HepG2 (cell line): Measurements from ENCODE around the gene CFAP61. TPM values are rescaled to one million over a fixed set of nuclear protein-coding genes. Genes with fewer than 3 reads are reported as not detected.

Source experiments
- ATAC-seq: fragments of 200-7000 bp; cut with Tn5 transposase; 3 replicates; pipeline ENCODE4 v1.9.1; 2020; ENCODE audit warnings: mild to moderate bottlenecking, moderate library complexity
- BruUV-seq: library from RNA; stranded (reverse); fragments of 400-500 nt; replicated peaks from 2 replicates; lab custom pipeline; 2021; lab: Mats Ljungman, UMichigan
- CTCF ChIA-PET: fragments of 300-600 bp; formaldehyde crosslinking; extraction: SDS; loops from one replicate; lab custom pipeline; 2021; ENCODE audit warnings: low total read pairs, inconsistent platforms, low intra/inter-chr PET ratio; lab: Yijun Ruan, JAX
- POLR2A ChIA-PET: fragments of 350-600 bp; sonication (Branson Sonifier 250); formaldehyde crosslinking; loops from one replicate; lab custom pipeline; 2020; ENCODE audit warnings: antibody characterized with exemption, inconsistent platforms; lab: Yijun Ruan, JAX
- DNase-seq: peaks from one replicate; pipeline ENCODE4 v3.0.0-alpha.2; 2015; ENCODE audit warnings: low spot score
- FAIRE-seq: peaks from 3 replicates; lab custom pipeline; 2011; peaks lifted over from hg19 to GRCh38; lab: Jason Lieb, UNC
- H2AFZ ChIP-seq: one replicate; pipeline ENCODE4 v1.6.1; 2011; ENCODE audit warnings: low read length, inconsistent platforms
- H3K27ac ChIP-seq: fragments of 300-600 bp; 3 replicates; pipeline ENCODE4 v1.8.0; 2011; ENCODE audit warnings: mixed run types, mild to moderate bottlenecking, mixed read lengths, low read length, inconsistent platforms; ENCODE audit not compliant: insufficient read depth; ENCODE audit errors: extremely low read length
- H3K27me3 ChIP-seq, 2 experiments: fragments of 200-600 bp in 1 of 2; 2 replicates in 1 of 2; 3 replicates in 1 of 2; pipeline versions ENCODE4 v1.6.0 to v1.8.0; 2011; ENCODE audit warnings: low read length in 2 of 2, mild to moderate bottlenecking in 2 of 2, moderate library complexity in 2 of 2, inconsistent platforms in 1 of 2; ENCODE audit not compliant: insufficient read depth in 2 of 2, control insufficient read depth in 1 of 2
- H3K36me3 ChIP-seq, 2 experiments: fragments of 200-600 bp in 1 of 2; replicated peaks in 1 of 2; 2 replicates in 1 of 2; 3 replicates in 1 of 2; pipeline versions ENCODE4 v1.5.1 to v1.8.0; 2011; ENCODE audit warnings: low read length in 2 of 2, inconsistent platforms in 1 of 2; ENCODE audit not compliant: insufficient read depth in 2 of 2, control insufficient read depth in 1 of 2
- H3K4me1 ChIP-seq: 2 replicates; pipeline ENCODE4 v1.5.1; 2012; ENCODE audit warnings: low read length, inconsistent platforms; ENCODE audit not compliant: insufficient read depth
- H3K4me2 ChIP-seq: 2 replicates; pipeline ENCODE4 v1.6.0; 2011; ENCODE audit warnings: low read depth, low read length, inconsistent platforms
- H3K4me3 ChIP-seq, 3 experiments: fragments of 200-600 bp in 1 of 3; sonication (generic), shearing (Covaris generic) in 1 of 3; replicated peaks in 1 of 3; 2 replicates each; pipeline ENCODE4 v1.5.1; 2011 to 2016; ENCODE audit warnings: low read length in 3 of 3, inconsistent platforms in 2 of 3, low read depth in 2 of 3, mild to moderate bottlenecking in 2 of 3, control low read depth in 1 of 3, mixed read lengths in 1 of 3; ENCODE audit not compliant: insufficient read depth in 1 of 3
- H3K79me2 ChIP-seq: one replicate; pipeline ENCODE4 v1.6.1; 2011; ENCODE audit warnings: low read length, inconsistent platforms; ENCODE audit not compliant: insufficient read depth
- H3K9ac ChIP-seq: 2 replicates; pipeline ENCODE4 v1.6.0; 2011; ENCODE audit warnings: mild to moderate bottlenecking, low read depth, low read length, inconsistent platforms; ENCODE audit not compliant: insufficient read depth
- H3K9me3 ChIP-seq: 2 replicates; pipeline ENCODE4 v1.5.1; 2012; ENCODE audit warnings: mild to moderate bottlenecking, low read length
- H4K20me1 ChIP-seq: 2 replicates; pipeline ENCODE4 v1.6.0; 2011; ENCODE audit warnings: inconsistent platforms, mild to moderate bottlenecking, low read length, moderate library complexity; ENCODE audit not compliant: insufficient read depth
- CREB3 ChIP-seq: sonication (generic); formaldehyde crosslinking; IDR thresholded peaks from 2 replicates; pipeline ENCODE4 v1.5.0; 2020; ENCODE audit warnings: missing genetic modification reagents
- FOXJ3 ChIP-seq: sonication (generic); formaldehyde crosslinking; IDR thresholded peaks from 2 replicates; pipeline ENCODE4 v1.4.0; 2020; ENCODE audit warnings: missing genetic modification reagents, mild to moderate bottlenecking, borderline replicate concordance
- GTF3A ChIP-seq: sonication (generic); formaldehyde crosslinking; conservative IDR thresholded peaks from 2 replicates; pipeline ENCODE4 v1.4.0; 2020; ENCODE audit warnings: mild to moderate bottlenecking, missing genetic modification reagents
- MIER2 ChIP-seq: IDR thresholded peaks from 2 replicates; pipeline ENCODE4 v1.6.1; 2016; ENCODE audit warnings: missing biosample characterization, missing genetic modification reagents
- SMYD3 ChIP-seq: sonication (generic); formaldehyde crosslinking; IDR thresholded peaks from 2 replicates; pipeline ENCODE4 v1.8.1; 2023; ENCODE audit warnings: mild to moderate bottlenecking, missing genetic modification reagents
- ZFP36L1 ChIP-seq: sonication (generic); formaldehyde crosslinking; IDR thresholded peaks from 2 replicates; pipeline ENCODE4 v1.8.0; 2022; ENCODE audit warnings: mild to moderate bottlenecking, missing genetic modification reagents, moderate library complexity
- ZNF264 ChIP-seq: sonication (generic); formaldehyde crosslinking; IDR thresholded peaks from 2 replicates; pipeline ENCODE4 v1.4.0; 2020; ENCODE audit warnings: missing genetic modification reagents
- ZNF547 ChIP-seq: sonication (generic); formaldehyde crosslinking; IDR thresholded peaks from 2 replicates; pipeline ENCODE4 v1.5.1; 2020; ENCODE audit warnings: mild to moderate bottlenecking, missing genetic modification reagents
- WGBS: methylation state at CpG from one replicate; pipeline ENCODE4 v1.1.6; 2017; ENCODE audit warnings: low lambda C conversion rate; 5-methylcytosine and 5-hydroxymethylcytosine counted together
- in situ Hi-C: cut with HindIII; loops from 2 replicates; pipeline ENCODE4 v1.10.0; 2017; ENCODE audit warnings: low pct_unique_long_range_greater_than_20kb; ENCODE audit not compliant: extremely low pct_ligation_motif_present
- intact Hi-C: fragments of 100-400 bp; cut with micrococcal nuclease; formaldehyde crosslinking; loops from one replicate; pipeline ENCODE4 v1.10.0; 2022; ENCODE audit not compliant: unreplicated experiment
- polyA plus RNA-seq, 8 experiments: library from polyadenylated mRNA; depleted of rRNA in 3 of 8; stranded (reverse) in 7 of 8; unstranded in 1 of 8; fragments of >200 nt; fragmentation: Illumina TruSeq in 4 of 8; extraction: Trizol in 4 of 8; gene quantifications; 2 replicates each; pipeline versions ENCODE4 v1.2.1 to v1.2.3, GENCODE V29; 2011 to 2016; ENCODE audit warnings: low read depth in 4 of 8, missing spikeins in 1 of 8, mixed read lengths in 1 of 8; ENCODE audit not compliant: insufficient read depth in 1 of 8
- total RNA-seq, 5 experiments: library from RNA; depleted of rRNA; stranded (reverse); fragments of >200 nt; fragmentation: Illumina TruSeq; extraction: Trizol; gene quantifications; 2 replicates each; pipeline ENCODE4 v1.2.3, GENCODE V29; 2016; ENCODE audit warnings: low read depth in 1 of 5
- TF ChIP-seq, protein P1 (sequence below): sonication (generic); formaldehyde crosslinking; IDR thresholded peaks from 2 replicates; pipeline ENCODE4 v1.4.0; 2020; ENCODE audit warnings: mild to moderate bottlenecking, missing genetic modification reagents
- TF ChIP-seq, protein P2 (sequence below): sonication (generic); formaldehyde crosslinking; IDR thresholded peaks from 2 replicates; pipeline ENCODE4 v1.4.0; 2020; ENCODE audit warnings: mild to moderate bottlenecking, missing genetic modification reagents
- TF ChIP-seq, protein P3 (sequence below): sonication (generic); formaldehyde crosslinking; IDR thresholded peaks from 2 replicates; pipeline ENCODE4 v1.4.0; 2020; ENCODE audit warnings: missing genetic modification reagents, low read depth, mild to moderate bottlenecking, borderline replicate concordance

CFAP61 gene
- total and polyA plus RNA-seq, 2 of the 13 experiments (the other 11 are each of a cell fraction or from before 2014, with no cell fraction given) = 0.27 TPM; not detected in 1

DNA sequence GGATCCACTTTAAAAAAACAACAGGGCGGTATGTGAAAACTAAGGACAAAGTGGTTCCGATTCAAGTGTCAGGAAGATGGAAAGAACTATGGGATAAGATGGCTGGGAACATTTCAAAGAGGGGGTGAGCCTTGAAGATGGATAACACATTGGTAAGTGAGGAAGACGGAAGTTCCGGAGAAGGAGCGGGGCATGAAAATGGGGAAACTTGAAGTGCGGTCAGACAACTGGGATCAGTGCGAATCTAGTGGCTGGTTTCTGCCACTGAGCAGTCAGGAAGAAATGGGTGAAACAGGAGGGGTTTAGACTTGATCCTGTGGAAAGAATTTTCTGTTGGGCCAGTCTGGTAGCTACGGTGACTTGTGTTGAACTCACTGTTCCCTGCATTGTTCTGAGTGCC lies 34.0 kb upstream of the CFAP61 start:
- WGBS = 85% methylated on average over 8 of the region's 8 CpGs
- FAIRE-seq (no peak), ATAC-seq (no peak), DNase-seq (no peak)
- BruUV-seq = TSS peak; percentile 73
- H3K27me3 ChIP-seq = no peaks in the 10 kb centered on the region; a peak in 1 of 5 replicates
- peak overlapping the region; percentile 92 for H3K9ac ChIP-seq
- H3K4me3 ChIP-seq = peak overlapping the region; percentile 72 to 95 (median 82)
- peaks cover 6 to 29% of the 10 kb centered on the region in 2 experiments for H3K36me3 ChIP-seq
- H3K9me3 ChIP-seq = no peaks in the 10 kb centered on the region
- CTCF ChIA-PET = no interaction called here
- POLR2A ChIA-PET = interaction anchor here (1.5 to 4.2 kb wide), 6 partner anchors 8 to 34 kb away, joined by 3 to 53 read pairs (median 8); partner anchors contain the start of genes CFAP61 and CRNKL1
- peaks cover 64% of the 10 kb centered on the region for H3K4me1 ChIP-seq
- H2AFZ ChIP-seq = no peak overlapping the region
- intact Hi-C loops = no loop called here
- peaks cover 5% of the 10 kb centered on the region for H4K20me1 ChIP-seq
- peaks cover 60% of the 10 kb centered on the region for H3K79me2 ChIP-seq
- in situ Hi-C loops = no loop called here
- TF ChIP-seq GTF3A (CRISPR knock-in tag) (0 out of 2 replicates have a peak, but pooled peaks have one; percentile 38), FOXJ3 (CRISPR knock-in tag) (0 out of 2 replicates have a peak, but pooled peaks have one; percentile 9), ZNF264 (CRISPR knock-in tag) (peak; percentile 12; the same call in 1 of the 2 replicates), ZNF547 (CRISPR knock-in tag) (no peak), CREB3 (CRISPR knock-in tag) (0 out of 2 replicates have a peak, but pooled peaks have one; percentile 29), ZFP36L1 (CRISPR knock-in tag) (0 out of 2 replicates have a peak, but pooled peaks have one; percentile 57), SMYD3 (CRISPR knock-in tag) (0 out of 2 replicates have a peak, but pooled peaks have one; percentile 31), MIER2 (CRISPR knock-in tag) (no peak)
- TF ChIP-seq, protein P1, sequence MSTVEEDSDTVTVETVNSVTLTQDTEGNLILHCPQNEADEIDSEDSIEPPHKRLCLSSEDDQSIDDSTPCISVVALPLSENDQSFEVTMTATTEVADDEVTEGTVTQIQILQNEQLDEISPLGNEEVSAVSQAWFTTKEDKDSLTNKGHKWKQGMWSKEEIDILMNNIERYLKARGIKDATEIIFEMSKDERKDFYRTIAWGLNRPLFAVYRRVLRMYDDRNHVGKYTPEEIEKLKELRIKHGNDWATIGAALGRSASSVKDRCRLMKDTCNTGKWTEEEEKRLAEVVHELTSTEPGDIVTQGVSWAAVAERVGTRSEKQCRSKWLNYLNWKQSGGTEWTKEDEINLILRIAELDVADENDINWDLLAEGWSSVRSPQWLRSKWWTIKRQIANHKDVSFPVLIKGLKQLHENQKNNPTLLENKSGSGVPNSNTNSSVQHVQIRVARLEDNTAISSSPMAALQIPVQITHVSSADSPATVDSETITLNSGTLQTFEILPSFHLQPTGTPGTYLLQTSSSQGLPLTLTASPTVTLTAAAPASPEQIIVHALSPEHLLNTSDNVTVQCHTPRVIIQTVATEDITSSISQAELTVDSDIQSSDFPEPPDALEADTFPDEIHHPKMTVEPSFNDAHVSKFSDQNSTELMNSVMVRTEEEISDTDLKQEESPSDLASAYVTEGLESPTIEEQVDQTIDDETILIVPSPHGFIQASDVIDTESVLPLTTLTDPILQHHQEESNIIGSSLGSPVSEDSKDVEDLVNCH (CRISPR knock-in tag) = 0 out of 2 replicates have a peak, but pooled peaks have one; percentile 47
- TF ChIP-seq, protein P2, sequence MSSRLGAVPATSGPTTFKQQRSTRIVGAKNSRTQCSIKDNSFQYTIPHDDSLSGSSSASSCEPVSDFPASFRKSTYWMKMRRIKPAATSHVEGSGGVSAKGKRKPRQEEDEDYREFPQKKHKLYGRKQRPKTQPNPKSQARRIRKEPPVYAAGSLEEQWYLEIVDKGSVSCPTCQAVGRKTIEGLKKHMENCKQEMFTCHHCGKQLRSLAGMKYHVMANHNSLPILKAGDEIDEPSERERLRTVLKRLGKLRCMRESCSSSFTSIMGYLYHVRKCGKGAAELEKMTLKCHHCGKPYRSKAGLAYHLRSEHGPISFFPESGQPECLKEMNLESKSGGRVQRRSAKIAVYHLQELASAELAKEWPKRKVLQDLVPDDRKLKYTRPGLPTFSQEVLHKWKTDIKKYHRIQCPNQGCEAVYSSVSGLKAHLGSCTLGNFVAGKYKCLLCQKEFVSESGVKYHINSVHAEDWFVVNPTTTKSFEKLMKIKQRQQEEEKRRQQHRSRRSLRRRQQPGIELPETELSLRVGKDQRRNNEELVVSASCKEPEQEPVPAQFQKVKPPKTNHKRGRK (CRISPR knock-in tag) = 0 out of 2 replicates have a peak, but pooled peaks have one; percentile 31
- TF ChIP-seq, protein P3, sequence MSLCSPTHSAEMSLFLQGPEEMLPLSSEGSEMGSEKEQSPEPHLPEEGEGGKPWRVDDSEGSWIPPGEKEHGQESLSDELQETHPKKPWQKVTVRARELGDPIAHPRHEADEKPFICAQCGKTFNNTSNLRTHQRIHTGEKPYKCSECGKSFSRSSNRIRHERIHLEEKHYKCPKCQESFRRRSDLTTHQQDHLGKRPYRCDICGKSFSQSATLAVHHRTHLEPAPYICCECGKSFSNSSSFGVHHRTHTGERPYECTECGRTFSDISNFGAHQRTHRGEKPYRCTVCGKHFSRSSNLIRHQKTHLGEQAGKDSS = 0 out of 2 replicates have a peak, but pooled peaks have one; percentile 21
- peak overlapping the region; percentile 96 for H3K4me2 ChIP-seq
- H3K27ac ChIP-seq = peak overlapping the region; percentile 82
